ENCODE measurements around the gene RINL. TPM values are rescaled to one million over a fixed set of nuclear protein-coding genes. Genes with fewer than 3 reads are reported as not detected.

Gene RINL
- total RNA-seq, 1 experiment from 2014 or later, result 0.84 TPM

Other genes with a start within 250 kb of the RINL start
- gene ACTN4, start 230.6 kb downstream of the RINL start, total RNA-seq (2014; rRNA removed; shearing (Covaris generic)), result 193 and 399 TPM in 2 replicates
- gene CAPN12, start 133.8 kb downstream of the RINL start, total RNA-seq (2014; rRNA removed; shearing (Covaris generic)), result not detected in 2 replicates
- not detected in 2 replicates for gene LGALS7, start 104.8 kb downstream of the RINL start, total RNA-seq (2014; rRNA removed; shearing (Covaris generic))
- not detected in 2 replicates for gene LGALS7B, start 89.1 kb downstream of the RINL start, total RNA-seq (2014; rRNA removed; shearing (Covaris generic))
- gene LGALS4, start 65.3 kb downstream of the RINL start, total RNA-seq (2014; rRNA removed; shearing (Covaris generic)), result not detected in 2 replicates
- gene ECH1, start 46.5 kb downstream of the RINL start, total RNA-seq (2014; rRNA removed; shearing (Covaris generic)), result 48.3 and 64.8 TPM in 2 replicates
- gene HNRNPL, start 28.3 kb downstream of the RINL start, total RNA-seq (2014; rRNA removed; shearing (Covaris generic)), result 266 and 343 TPM in 2 replicates
- 48.8 and 75.6 TPM in 2 replicates for gene SIRT2, start 21.3 kb upstream of the RINL start, total RNA-seq (2014; rRNA removed; shearing (Covaris generic))
- gene NFKBIB, start 21.7 kb upstream of the RINL start, total RNA-seq (2014; rRNA removed; shearing (Covaris generic)), result 19.3 and 29.8 TPM in 2 replicates
- not detected in 2 replicates for gene CCER2, start 33.9 kb upstream of the RINL start, total RNA-seq (2014; rRNA removed; shearing (Covaris generic))
- gene SARS2, start 52.5 kb upstream of the RINL start, total RNA-seq (2014; rRNA removed; shearing (Covaris generic)), result 17.0 and 19.9 TPM in 2 replicates
- 60.6 and 60.7 TPM in 2 replicates for gene MRPS12, start 52.7 kb upstream of the RINL start, total RNA-seq (2014; rRNA removed; shearing (Covaris generic))
- 3.9 and 21.0 TPM in 2 replicates for gene FBXO17, start 97.5 kb upstream of the RINL start, total RNA-seq (2014; rRNA removed; shearing (Covaris generic))
- 1.5 TPM in 1 of 2 replicates, not detected in the other for gene FBXO27, start 154.3 kb upstream of the RINL start, total RNA-seq (2014; rRNA removed; shearing (Covaris generic))
- not detected in 2 replicates for gene ACP7, start 206.1 kb upstream of the RINL start, total RNA-seq (2014; rRNA removed; shearing (Covaris generic))
- gene PAK4, start 247.5 kb upstream of the RINL start, total RNA-seq (2014; rRNA removed; shearing (Covaris generic)), result 7.2 TPM in 2 replicates

Data from SJSA1 (cell line).